Heart left ventricle (tissue), 16 donors: Measurements from ENCODE around the gene BICD1. TPM values are rescaled to one million over a fixed set of nuclear protein-coding genes. Genes with fewer than 3 reads are reported as not detected.

ENCODE experiments used
- ATAC-seq, 4 donors: fragments of 200-7000 bp; cut with Tn5 transposase; one replicate each; pipeline ENCODE4 v1.9.1; 2020 to 2022; ENCODE audit warnings: moderate library complexity in 4 of 4, mild to moderate bottlenecking in 3 of 4, moderate number of reproducible peaks in 1 of 4
- DNase-seq, 5 donors: peaks; one replicate each; pipeline ENCODE4 v3.0.0-alpha.2; 2020
- H3K27ac ChIP-seq, 12 donors: fragments of 200-600 bp; sonication (generic) in 4 of 12; one replicate each; pipeline versions ENCODE4 v1.5.0 to v1.8.0; 2016 to 2022; ENCODE audit warnings: mild to moderate bottlenecking in 2 of 12
- H3K27me3 ChIP-seq, 9 donors: fragments of 200-600 bp; sonication (generic) in 2 of 9; one replicate each; pipeline versions ENCODE4 v1.5.1 to v1.8.0; 2016 to 2022; ENCODE audit warnings: mild to moderate bottlenecking in 3 of 9
- H3K36me3 ChIP-seq, 9 donors: fragments of 200-600 bp; sonication (generic) in 2 of 9; one replicate each; pipeline versions ENCODE4 v1.5.0 to v1.8.0; 2018 to 2022; ENCODE audit warnings: mild to moderate bottlenecking in 2 of 9
- H3K4me1 ChIP-seq, 12 donors: fragments of 200-600 bp; sonication (generic) in 4 of 12; one replicate each; pipeline versions ENCODE4 v1.5.0 to v1.8.0; 2016 to 2022; ENCODE audit warnings: mild to moderate bottlenecking in 3 of 12
- H3K4me3 ChIP-seq, 12 donors: fragments of 200-600 bp; sonication (generic) in 4 of 12; one replicate each; pipeline versions ENCODE4 v1.5.0 to v1.8.0; 2017 to 2022; ENCODE audit warnings: mild to moderate bottlenecking in 9 of 12, moderate library complexity in 4 of 12
- H3K9me3 ChIP-seq, 12 donors: fragments of 200-600 bp; sonication (generic) in 4 of 12; one replicate each; pipeline versions ENCODE4 v1.5.0 to v1.8.0; 2016 to 2022; ENCODE audit warnings: mild to moderate bottlenecking in 1 of 12
- CTCF ChIP-seq, 12 donors: fragments of 200-600 bp; sonication (generic) in 4 of 12; IDR thresholded peaks; one replicate each; pipeline versions ENCODE4 v1.5.0 to v1.8.0; 2018 to 2022; ENCODE audit warnings: antibody characterized with exemption in 12 of 12, mild to moderate bottlenecking in 5 of 12
- POLR2A ChIP-seq, 2 donors: fragments of 450-650 bp; IDR thresholded peaks; one replicate each; pipeline ENCODE4 v1.6.1; 2017; ENCODE audit warnings: antibody characterized with exemption in 2 of 2, mild to moderate bottlenecking in 2 of 2, moderate library complexity in 2 of 2
- WGBS, 4 donors: extraction: QIAGEN DNeasy Blood & Tissue Kit in 2 of 4; methylation state at CpG; one replicate each; pipeline versions ENCODE4 v1.1.5 to v1.1.7; 2013 to 2018; 5-methylcytosine and 5-hydroxymethylcytosine counted together
- intact Hi-C, 10 donors: fragments of 100-400 bp; cut with DNase I; formaldehyde crosslinking; loops; one replicate each; pipeline versions ENCODE4 v1.11.1 to v1.14.2; 2022
- polyA plus RNA-seq, 2 donors: library from polyadenylated mRNA; stranded (reverse); fragments of 200-250 nt; gene quantifications; one replicate each; pipeline ENCODE4 v1.2.3, GENCODE V29; 2013
- total RNA-seq, 9 donors: library from RNA; depleted of rRNA in 2 of 9; stranded (reverse); fragments of >200 nt in 2 of 9; fragmentation: NEBNext Ultra II Directional in 3 of 9; extraction: Animal tissue kit (Norgen Biotek cat#: 25700) in 3 of 9; gene quantifications; one replicate each; pipeline versions ENCODE4 v1.1.0 to v1.2.4, GENCODE V29; 2016 to 2023
- donor health status: ischemic (EF 13 %, LVEDD 7.1; RV severe dilation, severe dysfunction).
- donor health status: healthy with polysubstance abuse.
- donor health status: DM: no; HTN: yes; CAD: no.
- donor health status: DM: no; HTN: no; CAD: no.
- donor health status: ischemic (EF 25% LVEDD 6.9; RV normal size, moderate dysfunction).
- donor health status: ischemic (EF 25% LVEDD 5.7; RV mildly dilated, moderate dysfunction).
- donor health status: healthy.
- donor health status: DM: yes; HTN: yes; CAD: no.
- donor health status: ischemic (EF 35%, LVEDD 5.7; RV mildly dilated, moderate dysfunction).
- donor health status: nonischemic (EF 11% LVEDD 7.7; RV severe dilation, severe dysfunction).
- donor health status: DM: yes; HTN: yes; CAD: no.
- donor health status: PGD.
- donor health status: ischemic (EF 29% LVEDD 5.4; RV normal size, mild dysfunction).
- donor health status: nonischemic (EF 23%, LVEDD 6.1; RV moderate dilation, normal function).

The BICD1 gene
- total and polyA plus RNA-seq, 11 donors = 2.1 to 16.3 (median 7.0) TPM

DNA sequence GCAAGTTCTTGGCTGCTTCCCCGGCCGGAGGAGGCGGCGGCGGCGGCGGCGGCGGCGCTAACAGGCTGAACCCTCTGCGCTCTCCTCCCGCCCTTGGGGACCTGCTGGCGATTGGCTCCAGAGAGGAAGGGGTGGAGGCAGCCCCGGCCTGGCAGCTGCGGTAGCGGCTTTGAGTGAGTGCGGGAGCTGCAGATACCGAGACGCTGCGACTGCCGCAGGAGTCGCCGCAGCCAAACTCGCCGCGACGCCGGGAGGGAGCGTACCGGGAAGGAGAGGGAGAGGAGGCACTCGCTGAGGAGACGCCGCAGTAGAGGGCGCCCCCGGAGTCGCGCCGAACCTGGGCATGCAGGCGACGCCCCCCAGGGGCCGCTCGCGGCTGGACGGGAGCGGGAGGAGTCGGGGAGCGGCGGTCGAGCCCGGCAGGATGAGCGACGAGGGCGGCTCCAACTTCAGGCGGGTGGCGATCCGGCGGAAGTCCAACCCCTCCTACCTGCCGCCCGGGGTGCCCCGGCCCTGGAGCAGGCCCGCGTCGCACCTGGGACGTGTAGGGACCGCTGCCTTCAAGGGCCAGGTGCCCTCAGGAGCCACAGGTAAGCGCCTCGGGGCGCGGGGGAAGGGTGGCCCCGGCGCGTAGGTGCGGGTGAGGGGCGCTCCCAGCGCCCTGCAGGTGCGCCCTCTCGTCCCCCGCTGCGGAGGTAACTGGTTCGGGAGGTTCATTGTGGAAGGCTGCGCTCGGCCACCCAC, 292.9 kb downstream of the BICD1 start, which contains the start of gene FGD4:
Gene FGD4 (plus strand): TSS at position 189 of the 744 bp plus-strand sequence.
- no peaks in the 10 kb centered on the region for H3K36me3 ChIP-seq
- intact Hi-C loops = loop anchor here in 3 of 10 donors (2.0 to 5.0 kb wide), 3 partner anchors 48 to 55 kb away; no protein-coding TSS in a partner anchor
- 0 to 1% (median 0%) methylated on average over 13 to 82 of the region's 82 CpGs for WGBS, 4 donors
- H3K27ac ChIP-seq = peak within 1 kb of the TSS; percentile 62 to 89 (median 80)
- ATAC-seq (peak; percentile 96 to 98 (median 98)), DNase-seq (peak; percentile 85 to 95 (median 91))
- H3K4me3 ChIP-seq = peak within 1 kb of the TSS; percentile 44 to 98 (median 89)
- peaks cover 0 to 7% (median 0%) of the 10 kb centered on the region in 9 donors for H3K27me3 ChIP-seq
- H3K9me3 ChIP-seq = no peaks in the 10 kb centered on the region
- TF ChIP-seq CTCF (IDR thresholded peaks at IDR 0.05) = peak; percentile 26 to 67 (median 48)
- TF ChIP-seq POLR2A (IDR thresholded peaks at IDR 0.05) = peak in 1 of 2 donors; percentile 88
- H3K4me1 ChIP-seq = peaks cover 0 to 30% (median 7%) of the 10 kb centered on the region in 12 donors

DNA sequence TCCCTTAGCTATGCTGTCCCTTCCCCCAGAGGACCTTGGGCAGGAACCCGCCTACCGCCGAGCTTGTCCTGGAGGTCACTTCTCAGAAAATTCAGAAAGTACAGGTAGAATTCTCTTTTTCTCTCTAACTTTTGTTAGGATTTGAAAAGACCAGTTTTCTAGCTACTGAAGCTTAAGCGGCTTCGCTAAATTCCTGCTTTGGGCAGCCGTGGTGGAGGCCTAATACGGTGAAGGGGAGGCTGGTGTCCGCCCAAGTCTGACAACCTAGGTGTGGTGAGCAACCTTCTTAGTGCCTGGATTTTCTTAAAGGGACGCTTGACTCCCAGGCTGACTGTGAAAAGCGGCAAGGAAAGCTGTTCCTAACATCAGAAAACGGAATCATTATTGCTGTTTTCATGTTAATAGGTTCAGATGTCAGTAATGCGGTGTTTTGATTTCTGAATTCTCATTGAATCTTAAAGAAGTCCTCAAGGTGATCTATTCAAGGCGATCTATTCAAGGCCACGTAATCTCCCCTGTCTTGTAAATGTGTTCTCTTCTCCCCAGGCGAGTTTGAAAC, 293.5 kb downstream of the BICD1 start:
- Histone ChIP-seq H3K4me3 (peak overlapping the region; percentile 44 to 98 (median 89)), H3K27ac (peak overlapping the region; percentile 62 to 89 (median 80)), H3K27me3 (peaks cover 0 to 7% (median 0%) of the 10 kb centered on the region in 9 donors), H3K4me1 (peaks cover 0 to 30% (median 7%) of the 10 kb centered on the region in 12 donors), H3K36me3 (no peaks in the 10 kb centered on the region), H3K9me3 (no peaks in the 10 kb centered on the region)
- DNase-seq (no peak), ATAC-seq (peak in 1 of 4 donors; percentile 20)
- TF ChIP-seq POLR2A (IDR thresholded peaks at IDR 0.05) (no peak), CTCF (IDR thresholded peaks at IDR 0.05) (no peak)
- 21 to 25% (median 23%) methylated on average over 15 of the region's 15 CpGs for WGBS, 4 donors
- intact Hi-C loops = no loop called here

DNA sequence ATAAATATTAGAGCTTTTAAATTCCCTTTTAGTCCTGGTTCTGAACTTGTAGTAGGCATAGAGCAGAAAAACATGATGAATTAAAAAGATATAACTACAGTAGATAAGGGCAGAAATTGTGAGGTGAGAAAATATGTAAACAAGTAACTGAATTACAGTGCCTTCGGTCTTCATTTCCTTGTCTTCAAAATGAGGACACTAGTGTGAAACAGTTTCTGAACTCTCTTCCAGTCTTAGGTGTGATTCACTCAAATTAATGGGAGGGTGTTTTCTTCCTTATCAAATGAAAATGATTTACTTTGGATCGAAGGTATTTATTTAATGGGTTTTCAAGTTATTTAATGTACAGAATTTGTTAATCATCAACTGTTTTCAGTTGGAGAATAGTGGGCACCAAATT, 294.2 kb downstream of the BICD1 start:
- intact Hi-C loops = no loop called here
- Histone ChIP-seq H3K36me3 (no peaks in the 10 kb centered on the region), H3K27ac (peak overlapping the region in 1 of 12 donors; percentile 80), H3K4me3 (peak overlapping the region in 11 of 12 donors; percentile 60 to 98 (median 89)), H3K9me3 (no peaks in the 10 kb centered on the region), H3K27me3 (peaks cover 0 to 7% (median 0%) of the 10 kb centered on the region in 9 donors), H3K4me1 (peaks cover 0 to 30% (median 7%) of the 10 kb centered on the region in 12 donors)
- DNase-seq (no peak), ATAC-seq (no peak)
- WGBS, 4 donors = 43 to 66% (median 54%) methylated on average over 2 of the region's 2 CpGs
- no peak for TF ChIP-seq CTCF (IDR thresholded peaks at IDR 0.05)
- TF ChIP-seq POLR2A (IDR thresholded peaks at IDR 0.05) = no peak

DNA sequence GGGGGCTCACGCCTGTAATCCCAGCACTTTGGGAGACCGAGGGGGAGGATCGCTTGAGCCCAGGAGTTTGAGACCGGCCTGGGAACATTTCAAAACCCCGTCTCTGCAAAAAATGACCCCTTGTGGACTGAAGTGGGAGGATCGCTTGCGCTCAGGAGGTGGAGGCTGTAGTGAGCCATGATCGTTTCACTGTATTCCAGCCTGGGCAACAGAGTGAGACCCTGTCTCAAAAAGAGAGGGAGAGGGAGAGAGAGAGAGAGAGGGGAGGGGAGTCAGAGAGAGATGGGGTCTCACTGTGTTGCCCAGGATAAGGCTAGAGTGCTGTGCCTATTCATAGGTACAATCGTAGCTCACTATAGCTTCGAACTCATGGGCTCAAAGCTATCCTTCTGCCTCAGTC, 295.5 kb downstream of the BICD1 start:
- H3K4me1 ChIP-seq = peaks cover 0 to 30% (median 7%) of the 10 kb centered on the region in 12 donors
- 91 to 96% (median 94%) methylated on average over 10 of the region's 10 CpGs for WGBS, 4 donors
- ATAC-seq (no peak), DNase-seq (no peak)
- no peak overlapping the region for H3K27ac ChIP-seq
- intact Hi-C loops = no loop called here
- H3K27me3 ChIP-seq = peaks cover 0 to 7% (median 0%) of the 10 kb centered on the region in 9 donors
- no peaks in the 10 kb centered on the region for H3K9me3 ChIP-seq
- TF ChIP-seq CTCF (IDR thresholded peaks at IDR 0.05) (no peak), POLR2A (IDR thresholded peaks at IDR 0.05) (no peak)
- no peak overlapping the region for H3K4me3 ChIP-seq
- H3K36me3 ChIP-seq = no peaks in the 10 kb centered on the region
